Measurements from ENCODE around the gene CD99L2. TPM values are rescaled to one million over a fixed set of nuclear protein-coding genes. Genes with fewer than 3 reads are reported as not detected.
"Not testable (repeated sequence)": the region's sequence is repeated elsewhere in the genome, so short reads cannot be mapped to it uniquely, and the experiment has no call there.

CD99L2 gene
- total RNA-seq, 1 experiment from 2014 or later, result 29.5 TPM

DNA sequence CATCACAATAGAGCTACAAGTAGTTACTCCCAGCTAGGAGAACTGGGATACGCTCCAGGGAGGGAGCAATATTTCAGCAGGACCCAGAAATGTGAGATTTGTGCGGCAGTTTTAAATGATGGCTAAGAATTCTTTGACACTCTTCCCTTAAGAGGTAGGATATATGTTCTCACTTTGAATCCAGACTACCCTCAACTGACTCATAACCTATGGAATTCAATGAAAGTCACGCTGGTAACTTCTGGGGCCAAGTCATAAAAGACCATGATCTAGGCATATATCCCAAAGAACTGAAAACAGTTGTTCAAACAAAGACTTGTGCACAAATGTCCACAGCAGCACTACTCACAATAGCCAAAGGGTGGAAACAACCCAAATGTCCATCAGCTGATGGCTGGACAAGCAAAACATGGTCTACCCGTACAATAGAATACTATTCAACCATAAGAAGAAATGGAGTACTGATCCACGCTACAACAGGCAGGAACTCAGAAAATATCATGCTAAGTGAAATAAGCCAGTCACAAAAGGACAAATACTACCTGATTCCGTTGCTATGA, 10.5 kb downstream of the CD99L2 start:
- Histone ChIP-seq H3K36me3 (ENCODE audit: insufficient read depth, low read length, poor library complexity, severe bottlenecking) (no peaks in the 10 kb centered on the region), H3K4me1 (ENCODE audit: insufficient read depth, low read length, poor library complexity, severe bottlenecking) (no peaks in the 10 kb centered on the region), H3K9me3 (ENCODE audit: low read depth, low read length, poor library complexity, severe bottlenecking) (no peaks in the 10 kb centered on the region), H3K27me3 (replicated peaks; ENCODE audit: insufficient read depth, low read depth, low read length, poor library complexity) (no peaks in the 10 kb centered on the region), H3K27ac (ENCODE audit: low read depth, low read length, poor library complexity, severe bottlenecking) (no peak overlapping the region), H3K4me3 (ENCODE audit: low read depth, low read length, poor library complexity, severe bottlenecking) (no peak overlapping the region)
- intact Hi-C loops (cut with micrococcal nuclease; ENCODE audit: unreplicated experiment), result loop anchor here (10.0 kb wide), 1 partner anchor 57 kb away; no protein-coding TSS in a partner anchor
- BruUV-seq (replicated peaks), result no TSS peak
- DNase-seq (ENCODE audit: low spot score), result no peak
- TF ChIP-seq, protein P1, sequence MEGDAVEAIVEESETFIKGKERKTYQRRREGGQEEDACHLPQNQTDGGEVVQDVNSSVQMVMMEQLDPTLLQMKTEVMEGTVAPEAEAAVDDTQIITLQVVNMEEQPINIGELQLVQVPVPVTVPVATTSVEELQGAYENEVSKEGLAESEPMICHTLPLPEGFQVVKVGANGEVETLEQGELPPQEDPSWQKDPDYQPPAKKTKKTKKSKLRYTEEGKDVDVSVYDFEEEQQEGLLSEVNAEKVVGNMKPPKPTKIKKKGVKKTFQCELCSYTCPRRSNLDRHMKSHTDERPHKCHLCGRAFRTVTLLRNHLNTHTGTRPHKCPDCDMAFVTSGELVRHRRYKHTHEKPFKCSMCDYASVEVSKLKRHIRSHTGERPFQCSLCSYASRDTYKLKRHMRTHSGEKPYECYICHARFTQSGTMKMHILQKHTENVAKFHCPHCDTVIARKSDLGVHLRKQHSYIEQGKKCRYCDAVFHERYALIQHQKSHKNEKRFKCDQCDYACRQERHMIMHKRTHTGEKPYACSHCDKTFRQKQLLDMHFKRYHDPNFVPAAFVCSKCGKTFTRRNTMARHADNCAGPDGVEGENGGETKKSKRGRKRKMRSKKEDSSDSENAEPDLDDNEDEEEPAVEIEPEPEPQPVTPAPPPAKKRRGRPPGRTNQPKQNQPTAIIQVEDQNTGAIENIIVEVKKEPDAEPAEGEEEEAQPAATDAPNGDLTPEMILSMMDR (conservative IDR thresholded peaks at IDR 0.05; ENCODE audit: low read depth, low read length), result no peak
- no peak for TF ChIP-seq EZH2 (IDR thresholded peaks at IDR 0.05; ENCODE audit: borderline replicate concordance, low read depth, low read length, poor library complexity, severe bottlenecking)
- POLR2A ChIA-PET (ENCODE audit: low non-redundant PET), result no interaction called here
- CTCF ChIA-PET, result no interaction called here

DNA sequence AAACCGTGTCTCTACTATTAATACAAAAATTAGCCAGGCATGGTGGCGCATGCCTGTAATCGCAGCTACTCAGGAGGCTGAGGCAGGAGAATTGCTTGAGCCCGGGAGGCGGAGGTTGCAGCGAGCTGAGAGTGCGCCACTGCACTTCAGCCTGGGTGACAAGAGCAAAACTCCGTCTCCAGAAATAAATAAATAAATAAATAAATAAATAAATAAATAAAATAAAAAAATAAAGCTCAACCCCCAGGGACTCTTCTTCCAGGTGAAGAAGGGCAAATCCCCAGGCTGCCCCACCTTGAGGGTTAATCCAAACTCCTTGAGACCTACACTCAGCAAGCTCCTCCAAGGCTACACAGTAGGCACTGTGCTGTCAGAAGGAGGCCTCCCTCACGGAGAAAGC, 11.2 kb downstream of the CD99L2 start:
- intact Hi-C loops (cut with micrococcal nuclease; ENCODE audit: unreplicated experiment), result loop anchor here (10.0 kb wide), 1 partner anchor 58 kb away; no protein-coding TSS in a partner anchor
- H3K27ac ChIP-seq (ENCODE audit: low read depth, low read length, poor library complexity, severe bottlenecking); CTCF ChIA-PET; H3K9me3 ChIP-seq (ENCODE audit: low read depth, low read length, poor library complexity, severe bottlenecking); BruUV-seq (replicated peaks); H3K4me1 ChIP-seq (ENCODE audit: insufficient read depth, low read length, poor library complexity, severe bottlenecking); H3K27me3 ChIP-seq (replicated peaks; ENCODE audit: insufficient read depth, low read depth, low read length, poor library complexity); DNase-seq (ENCODE audit: low spot score); POLR2A ChIA-PET (ENCODE audit: low non-redundant PET); H3K36me3 ChIP-seq (ENCODE audit: insufficient read depth, low read length, poor library complexity, severe bottlenecking); H3K4me3 ChIP-seq (ENCODE audit: low read depth, low read length, poor library complexity, severe bottlenecking): not testable (repeated sequence)

DNA sequence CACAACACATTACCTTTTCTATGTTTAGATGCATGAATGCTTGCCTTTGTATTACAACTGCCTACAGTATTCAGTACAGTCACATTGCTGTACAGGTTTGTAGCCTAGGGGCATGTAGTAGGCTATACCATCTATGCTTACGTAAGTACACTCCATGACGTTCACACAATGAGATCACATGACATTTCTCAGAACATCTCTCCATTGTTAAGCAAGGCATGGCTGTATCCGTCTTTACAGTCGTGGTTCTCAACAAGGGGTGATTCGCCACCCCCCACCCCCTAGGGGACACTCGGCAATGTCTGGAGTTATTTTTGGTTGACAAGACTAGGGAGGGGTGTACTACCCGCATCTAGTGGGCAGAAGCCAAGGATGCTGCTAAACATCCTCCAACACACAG, 12.1 kb downstream of the CD99L2 start:
- ChIA-PET POLR2A (ENCODE audit: low non-redundant PET) (no interaction called here), CTCF (no interaction called here)
- Histone ChIP-seq H3K9me3 (ENCODE audit: low read depth, low read length, poor library complexity, severe bottlenecking) (no peaks in the 10 kb centered on the region), H3K27me3 (replicated peaks; ENCODE audit: insufficient read depth, low read depth, low read length, poor library complexity) (no peaks in the 10 kb centered on the region), H3K4me3 (ENCODE audit: low read depth, low read length, poor library complexity, severe bottlenecking) (no peak overlapping the region), H3K36me3 (ENCODE audit: insufficient read depth, low read length, poor library complexity, severe bottlenecking) (no peaks in the 10 kb centered on the region), H3K4me1 (ENCODE audit: insufficient read depth, low read length, poor library complexity, severe bottlenecking) (no peaks in the 10 kb centered on the region), H3K27ac (ENCODE audit: low read depth, low read length, poor library complexity, severe bottlenecking) (no peak overlapping the region)
- TF ChIP-seq, protein P1 (conservative IDR thresholded peaks at IDR 0.05; ENCODE audit: low read depth, low read length), result no peak
- no peak for TF ChIP-seq EZH2 (IDR thresholded peaks at IDR 0.05; ENCODE audit: borderline replicate concordance, low read depth, low read length, poor library complexity, severe bottlenecking)
- BruUV-seq (replicated peaks), result no TSS peak
- intact Hi-C loops (cut with micrococcal nuclease; ENCODE audit: unreplicated experiment), result loop anchor here (10.0 kb wide), 1 partner anchor 58 kb away; no protein-coding TSS in a partner anchor
- no peak for DNase-seq (ENCODE audit: low spot score)

DNA sequence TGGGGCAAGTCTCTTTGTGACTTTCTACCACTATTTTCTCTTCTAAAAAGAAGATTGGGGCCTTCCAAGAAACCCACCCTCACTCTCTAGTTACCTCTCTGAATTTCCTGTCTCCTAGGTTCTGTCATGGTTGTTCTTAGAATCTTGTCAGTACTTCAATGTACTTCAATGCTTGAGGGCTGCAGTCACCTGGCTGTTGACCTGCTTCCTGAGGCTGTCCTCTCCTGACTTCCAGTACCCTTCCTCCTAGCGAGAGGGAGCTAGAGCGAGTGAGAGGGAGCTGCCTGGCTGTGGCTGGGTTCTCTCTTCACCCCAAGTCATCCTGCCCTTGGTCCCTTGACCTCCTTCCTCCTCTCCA, 17.7 kb downstream of the CD99L2 start:
- no peak overlapping the region for H3K4me3 ChIP-seq (ENCODE audit: low read depth, low read length, poor library complexity, severe bottlenecking)
- no peak overlapping the region for H3K27ac ChIP-seq (ENCODE audit: low read depth, low read length, poor library complexity, severe bottlenecking)
- no peaks in the 10 kb centered on the region for H3K36me3 ChIP-seq (ENCODE audit: insufficient read depth, low read length, poor library complexity, severe bottlenecking)
- ChIA-PET CTCF (no interaction called here), POLR2A (ENCODE audit: low non-redundant PET) (no interaction called here)
- TF ChIP-seq, protein P1 (conservative IDR thresholded peaks at IDR 0.05; ENCODE audit: low read depth, low read length), result no peak
- intact Hi-C loops (cut with micrococcal nuclease; ENCODE audit: unreplicated experiment), result loop anchor here (10.0 kb wide), 1 partner anchor 64 kb away; no protein-coding TSS in a partner anchor
- H3K27me3 ChIP-seq (replicated peaks; ENCODE audit: insufficient read depth, low read depth, low read length, poor library complexity), result no peaks in the 10 kb centered on the region
- H3K9me3 ChIP-seq (ENCODE audit: low read depth, low read length, poor library complexity, severe bottlenecking), result peaks cover 6% of the 10 kb centered on the region
- no TSS peak for BruUV-seq (replicated peaks)
- no peak for DNase-seq (ENCODE audit: low spot score)
- no peaks in the 10 kb centered on the region for H3K4me1 ChIP-seq (ENCODE audit: insufficient read depth, low read length, poor library complexity, severe bottlenecking)

Data from A673 (cell line).